T-helper 1 cell treated with Interleukin-12 subunit alpha and Interleukin-12 subunit beta and Interleukin-4 antibody, amounts not matched to agents 30 μg/mL and 1 μg/mL, for 36 hours (primary cell): ENCODE results near the gene PCARE.

Experiments
- H3K27ac Mint-ChIP-seq: one replicate; pipeline ENCODE4 v1.8.0; 2021; ENCODE audit warnings: mild to moderate bottlenecking, mixed read lengths
- H3K27me3 Mint-ChIP-seq: one replicate; pipeline ENCODE4 v1.8.0; 2021; ENCODE audit warnings: low read depth, mixed read lengths
- H3K36me3 Mint-ChIP-seq: one replicate; pipeline ENCODE4 v1.8.0; 2021; ENCODE audit warnings: low read depth, mixed read lengths
- H3K4me1 Mint-ChIP-seq: one replicate; pipeline ENCODE4 v1.8.0; 2021; ENCODE audit warnings: low read depth, mixed read lengths
- H3K4me3 Mint-ChIP-seq: one replicate; pipeline ENCODE4 v1.8.0; 2021; ENCODE audit warnings: mild to moderate bottlenecking, moderate library complexity, mixed read lengths
- H3K9me3 Mint-ChIP-seq: one replicate; pipeline ENCODE4 v1.8.0; 2021; ENCODE audit warnings: mixed read lengths

PCARE gene

GRCh38 chr2:29075894-29076705, 1.8 kb upstream of the PCARE start:
- no peak overlapping the region for H3K27ac Mint-ChIP-seq
- H3K4me1 Mint-ChIP-seq, result no peaks in the 10 kb centered on the region
- H3K27me3 Mint-ChIP-seq, result no peaks in the 10 kb centered on the region
- H3K4me3 Mint-ChIP-seq, result no peak overlapping the region
- H3K9me3 Mint-ChIP-seq, result peaks cover 5% of the 10 kb centered on the region
- H3K36me3 Mint-ChIP-seq, result no peaks in the 10 kb centered on the region

- Mint-ChIP-seq H3K4me3 (no peak overlapping the region), H3K27ac (no peak overlapping the region), H3K9me3 (peaks cover under 1% of the 10 kb centered on the region), H3K27me3 (no peaks in the 10 kb centered on the region), H3K4me1 (no peaks in the 10 kb centered on the region), H3K36me3 (no peaks in the 10 kb centered on the region)
Measured at GRCh38 chr2:29073933-29074332, 390 bp downstream of the PCARE start.

- no peaks in the 10 kb centered on the region for H3K36me3 Mint-ChIP-seq
- H3K4me1 Mint-ChIP-seq, result no peaks in the 10 kb centered on the region
- H3K27me3 Mint-ChIP-seq, result no peaks in the 10 kb centered on the region
- H3K9me3 Mint-ChIP-seq, result no peaks in the 10 kb centered on the region
- no peak overlapping the region for H3K27ac Mint-ChIP-seq
- H3K4me3 Mint-ChIP-seq, result no peak overlapping the region
Measured at GRCh38 chr2:29072971-29073725, 1.2 kb downstream of the PCARE start.

- Mint-ChIP-seq H3K27ac (no peak overlapping the region), H3K4me3 (no peak overlapping the region), H3K27me3 (no peaks in the 10 kb centered on the region), H3K36me3 (no peaks in the 10 kb centered on the region), H3K4me1 (no peaks in the 10 kb centered on the region), H3K9me3 (no peaks in the 10 kb centered on the region)
Measured at GRCh38 chr2:29072251-29072650, 2.1 kb downstream of the PCARE start.

- Mint-ChIP-seq H3K4me3 (no peak overlapping the region), H3K9me3 (no peaks in the 10 kb centered on the region), H3K27me3 (no peaks in the 10 kb centered on the region), H3K4me1 (no peaks in the 10 kb centered on the region), H3K36me3 (no peaks in the 10 kb centered on the region), H3K27ac (no peak overlapping the region)
Measured at GRCh38 chr2:29071032-29071975, 3.0 kb downstream of the PCARE start.

GRCh38 chr2:29070526-29070925, 3.8 kb downstream of the PCARE start:
- Mint-ChIP-seq H3K36me3 (no peaks in the 10 kb centered on the region), H3K27me3 (no peaks in the 10 kb centered on the region), H3K4me1 (no peaks in the 10 kb centered on the region), H3K27ac (no peak overlapping the region), H3K9me3 (no peaks in the 10 kb centered on the region), H3K4me3 (no peak overlapping the region)

GRCh38 chr2:29068513-29068912, 5.8 kb downstream of the PCARE start:
- Mint-ChIP-seq H3K4me1 (no peaks in the 10 kb centered on the region), H3K27ac (no peak overlapping the region), H3K9me3 (no peaks in the 10 kb centered on the region), H3K36me3 (no peaks in the 10 kb centered on the region), H3K27me3 (no peaks in the 10 kb centered on the region), H3K4me3 (no peak overlapping the region)

- H3K27ac Mint-ChIP-seq, result no peak overlapping the region
- no peaks in the 10 kb centered on the region for H3K4me1 Mint-ChIP-seq
- H3K36me3 Mint-ChIP-seq, result no peaks in the 10 kb centered on the region
- H3K9me3 Mint-ChIP-seq, result no peaks in the 10 kb centered on the region
- no peaks in the 10 kb centered on the region for H3K27me3 Mint-ChIP-seq
- H3K4me3 Mint-ChIP-seq, result no peak overlapping the region
Measured at GRCh38 chr2:29066997-29067605, 7.2 kb downstream of the PCARE start.

- H3K9me3 Mint-ChIP-seq, result no peaks in the 10 kb centered on the region
- no peak overlapping the region for H3K27ac Mint-ChIP-seq
- no peak overlapping the region for H3K4me3 Mint-ChIP-seq
- no peaks in the 10 kb centered on the region for H3K27me3 Mint-ChIP-seq
- H3K36me3 Mint-ChIP-seq, result no peaks in the 10 kb centered on the region
- no peaks in the 10 kb centered on the region for H3K4me1 Mint-ChIP-seq
Measured at GRCh38 chr2:29066271-29066860, 8.0 kb downstream of the PCARE start.

GRCh38 chr2:29065068-29065811, 9.1 kb downstream of the PCARE start:
- Mint-ChIP-seq H3K27me3 (no peaks in the 10 kb centered on the region), H3K27ac (no peak overlapping the region), H3K36me3 (no peaks in the 10 kb centered on the region), H3K4me3 (no peak overlapping the region), H3K4me1 (no peaks in the 10 kb centered on the region), H3K9me3 (no peaks in the 10 kb centered on the region)

GRCh38 chr2:29064746-29065067, 9.6 kb downstream of the PCARE start:
- Mint-ChIP-seq H3K27ac (no peak overlapping the region), H3K4me1 (no peaks in the 10 kb centered on the region), H3K36me3 (no peaks in the 10 kb centered on the region), H3K27me3 (no peaks in the 10 kb centered on the region), H3K4me3 (no peak overlapping the region), H3K9me3 (no peaks in the 10 kb centered on the region)

- no peaks in the 10 kb centered on the region for H3K27me3 Mint-ChIP-seq
- no peak overlapping the region for H3K27ac Mint-ChIP-seq
- peaks cover 3% of the 10 kb centered on the region for H3K4me1 Mint-ChIP-seq
- no peaks in the 10 kb centered on the region for H3K9me3 Mint-ChIP-seq
- no peak overlapping the region for H3K4me3 Mint-ChIP-seq
- H3K36me3 Mint-ChIP-seq, result no peaks in the 10 kb centered on the region
Measured at GRCh38 chr2:29064346-29064715, 10.0 kb downstream of the PCARE start.

- Mint-ChIP-seq H3K36me3 (no peaks in the 10 kb centered on the region), H3K4me1 (peaks cover 3% of the 10 kb centered on the region), H3K9me3 (no peaks in the 10 kb centered on the region), H3K4me3 (no peak overlapping the region), H3K27ac (no peak overlapping the region), H3K27me3 (no peaks in the 10 kb centered on the region)
Measured at GRCh38 chr2:29063646-29064345, 10.5 kb downstream of the PCARE start.
